ENCODE measurements around the gene ANKRD31.
"Not testable (repeated sequence)": the region's sequence is repeated elsewhere in the genome, so short reads cannot be mapped to it uniquely, and the experiment has no call there.

The ANKRD31 gene

DNA sequence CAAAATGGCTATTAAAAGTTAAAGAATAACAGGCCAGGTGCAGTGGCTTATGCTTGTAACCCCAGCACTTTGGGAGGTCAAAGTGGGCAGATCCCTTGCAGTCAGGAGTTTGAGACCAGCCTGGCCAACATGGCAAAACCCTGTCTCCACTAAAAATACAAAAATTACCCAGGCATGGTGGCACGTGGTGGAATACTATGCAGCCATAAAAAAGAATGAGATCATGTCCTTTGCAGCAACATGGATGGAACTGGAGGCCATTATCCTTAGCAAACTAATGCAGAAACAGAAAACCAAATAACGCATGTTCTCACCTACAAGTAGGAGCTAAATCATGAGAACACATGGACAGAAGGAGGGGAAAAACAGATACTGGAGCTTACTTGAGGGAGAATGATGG, 15.9 kb downstream of the ANKRD31 start:
- not testable (repeated sequence) for ATAC-seq

DNA sequence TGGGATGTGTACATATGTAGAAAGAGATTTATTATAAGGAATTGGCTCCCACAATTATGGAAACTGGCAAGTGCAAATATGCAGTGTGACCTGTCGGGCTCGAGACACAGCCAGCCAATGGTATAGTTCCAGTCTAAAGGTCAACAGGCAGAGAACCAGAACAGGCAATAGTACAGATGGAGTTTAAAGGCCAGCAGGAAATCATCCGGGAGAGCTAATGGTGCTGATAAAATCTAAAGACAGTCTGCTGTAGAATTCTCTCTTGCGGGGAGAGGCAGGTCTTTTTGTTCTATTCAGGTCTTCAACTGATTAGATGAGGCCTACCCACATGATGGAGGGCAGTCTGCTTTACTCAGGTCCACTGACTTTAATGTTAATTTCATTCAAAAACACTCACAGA, 21.8 kb downstream of the ANKRD31 start:
- TF ChIP-seq BACH2 (CRISPR knock-in tag; IDR thresholded peaks at IDR 0.05; ENCODE audit: borderline replicate concordance) (no peak), ZNF8 (CRISPR knock-in tag; IDR thresholded peaks at IDR 0.05) (no peak), ZNF565 (CRISPR knock-in tag; conservative IDR thresholded peaks at IDR 0.05; ENCODE audit: low read depth) (no peak), ZFP30 (CRISPR knock-in tag; IDR thresholded peaks at IDR 0.05) (no peak), RARB (CRISPR knock-in tag; IDR thresholded peaks at IDR 0.05) (no peak), CSDC2 (CRISPR knock-in tag; IDR thresholded peaks at IDR 0.05) (no peak), OSR1 (CRISPR knock-in tag; IDR thresholded peaks at IDR 0.05) (no peak), TCF4 (CRISPR knock-in tag; IDR thresholded peaks at IDR 0.05; ENCODE audit: borderline replicate concordance) (no peak), PPARA (CRISPR knock-in tag; IDR thresholded peaks at IDR 0.05; ENCODE audit: borderline replicate concordance) (no peak), ZC3H10 (CRISPR knock-in tag; IDR thresholded peaks at IDR 0.05) (no peak), SNAI2 (CRISPR knock-in tag; IDR thresholded peaks at IDR 0.05) (no peak), ESRRG (CRISPR knock-in tag; IDR thresholded peaks at IDR 0.05) (no peak), GLIS3 (CRISPR knock-in tag; IDR thresholded peaks at IDR 0.05) (no peak), ARNTL (CRISPR knock-in tag; IDR thresholded peaks at IDR 0.05; ENCODE audit: borderline replicate concordance, low read depth) (no peak)
- TF ChIP-seq, protein P1, sequence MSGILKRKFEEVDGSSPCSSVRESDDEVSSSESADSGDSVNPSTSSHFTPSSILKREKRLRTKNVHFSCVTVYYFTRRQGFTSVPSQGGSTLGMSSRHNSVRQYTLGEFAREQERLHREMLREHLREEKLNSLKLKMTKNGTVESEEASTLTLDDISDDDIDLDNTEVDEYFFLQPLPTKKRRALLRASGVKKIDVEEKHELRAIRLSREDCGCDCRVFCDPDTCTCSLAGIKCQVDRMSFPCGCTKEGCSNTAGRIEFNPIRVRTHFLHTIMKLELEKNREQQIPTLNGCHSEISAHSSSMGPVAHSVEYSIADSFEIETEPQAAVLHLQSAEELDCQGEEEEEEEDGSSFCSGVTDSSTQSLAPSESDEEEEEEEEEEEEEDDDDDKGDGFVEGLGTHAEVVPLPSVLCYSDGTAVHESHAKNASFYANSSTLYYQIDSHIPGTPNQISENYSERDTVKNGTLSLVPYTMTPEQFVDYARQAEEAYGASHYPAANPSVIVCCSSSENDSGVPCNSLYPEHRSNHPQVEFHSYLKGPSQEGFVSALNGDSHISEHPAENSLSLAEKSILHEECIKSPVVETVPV (CRISPR knock-in tag; IDR thresholded peaks at IDR 0.05), result no peak
- TF ChIP-seq, protein P2, sequence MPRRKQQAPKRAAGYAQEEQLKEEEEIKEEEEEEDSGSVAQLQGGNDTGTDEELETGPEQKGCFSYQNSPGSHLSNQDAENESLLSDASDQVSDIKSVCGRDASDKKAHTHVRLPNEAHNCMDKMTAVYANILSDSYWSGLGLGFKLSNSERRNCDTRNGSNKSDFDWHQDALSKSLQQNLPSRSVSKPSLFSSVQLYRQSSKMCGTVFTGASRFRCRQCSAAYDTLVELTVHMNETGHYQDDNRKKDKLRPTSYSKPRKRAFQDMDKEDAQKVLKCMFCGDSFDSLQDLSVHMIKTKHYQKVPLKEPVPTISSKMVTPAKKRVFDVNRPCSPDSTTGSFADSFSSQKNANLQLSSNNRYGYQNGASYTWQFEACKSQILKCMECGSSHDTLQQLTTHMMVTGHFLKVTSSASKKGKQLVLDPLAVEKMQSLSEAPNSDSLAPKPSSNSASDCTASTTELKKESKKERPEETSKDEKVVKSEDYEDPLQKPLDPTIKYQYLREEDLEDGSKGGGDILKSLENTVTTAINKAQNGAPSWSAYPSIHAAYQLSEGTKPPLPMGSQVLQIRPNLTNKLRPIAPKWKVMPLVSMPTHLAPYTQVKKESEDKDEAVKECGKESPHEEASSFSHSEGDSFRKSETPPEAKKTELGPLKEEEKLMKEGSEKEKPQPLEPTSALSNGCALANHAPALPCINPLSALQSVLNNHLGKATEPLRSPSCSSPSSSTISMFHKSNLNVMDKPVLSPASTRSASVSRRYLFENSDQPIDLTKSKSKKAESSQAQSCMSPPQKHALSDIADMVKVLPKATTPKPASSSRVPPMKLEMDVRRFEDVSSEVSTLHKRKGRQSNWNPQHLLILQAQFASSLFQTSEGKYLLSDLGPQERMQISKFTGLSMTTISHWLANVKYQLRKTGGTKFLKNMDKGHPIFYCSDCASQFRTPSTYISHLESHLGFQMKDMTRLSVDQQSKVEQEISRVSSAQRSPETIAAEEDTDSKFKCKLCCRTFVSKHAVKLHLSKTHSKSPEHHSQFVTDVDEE (CRISPR knock-in tag; IDR thresholded peaks at IDR 0.05), result no peak
- TF ChIP-seq, protein P3, sequence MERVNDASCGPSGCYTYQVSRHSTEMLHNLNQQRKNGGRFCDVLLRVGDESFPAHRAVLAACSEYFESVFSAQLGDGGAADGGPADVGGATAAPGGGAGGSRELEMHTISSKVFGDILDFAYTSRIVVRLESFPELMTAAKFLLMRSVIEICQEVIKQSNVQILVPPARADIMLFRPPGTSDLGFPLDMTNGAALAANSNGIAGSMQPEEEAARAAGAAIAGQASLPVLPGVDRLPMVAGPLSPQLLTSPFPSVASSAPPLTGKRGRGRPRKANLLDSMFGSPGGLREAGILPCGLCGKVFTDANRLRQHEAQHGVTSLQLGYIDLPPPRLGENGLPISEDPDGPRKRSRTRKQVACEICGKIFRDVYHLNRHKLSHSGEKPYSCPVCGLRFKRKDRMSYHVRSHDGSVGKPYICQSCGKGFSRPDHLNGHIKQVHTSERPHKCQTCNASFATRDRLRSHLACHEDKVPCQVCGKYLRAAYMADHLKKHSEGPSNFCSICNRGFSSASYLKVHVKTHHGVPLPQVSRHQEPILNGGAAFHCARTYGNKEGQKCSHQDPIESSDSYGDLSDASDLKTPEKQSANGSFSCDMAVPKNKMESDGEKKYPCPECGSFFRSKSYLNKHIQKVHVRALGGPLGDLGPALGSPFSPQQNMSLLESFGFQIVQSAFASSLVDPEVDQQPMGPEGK (CRISPR knock-in tag; IDR thresholded peaks at IDR 0.05; ENCODE audit: borderline replicate concordance), result no peak
- TF ChIP-seq, protein P4, sequence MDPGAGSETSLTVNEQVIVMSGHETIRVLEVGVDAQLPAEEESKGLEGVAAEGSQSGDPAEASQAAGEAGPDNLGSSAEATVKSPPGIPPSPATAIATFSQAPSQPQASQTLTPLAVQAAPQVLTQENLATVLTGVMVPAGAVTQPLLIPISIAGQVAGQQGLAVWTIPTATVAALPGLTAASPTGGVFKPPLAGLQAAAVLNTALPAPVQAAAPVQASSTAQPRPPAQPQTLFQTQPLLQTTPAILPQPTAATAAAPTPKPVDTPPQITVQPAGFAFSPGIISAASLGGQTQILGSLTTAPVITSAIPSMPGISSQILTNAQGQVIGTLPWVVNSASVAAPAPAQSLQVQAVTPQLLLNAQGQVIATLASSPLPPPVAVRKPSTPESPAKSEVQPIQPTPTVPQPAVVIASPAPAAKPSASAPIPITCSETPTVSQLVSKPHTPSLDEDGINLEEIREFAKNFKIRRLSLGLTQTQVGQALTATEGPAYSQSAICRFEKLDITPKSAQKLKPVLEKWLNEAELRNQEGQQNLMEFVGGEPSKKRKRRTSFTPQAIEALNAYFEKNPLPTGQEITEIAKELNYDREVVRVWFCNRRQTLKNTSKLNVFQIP (CRISPR knock-in tag; IDR thresholded peaks at IDR 0.05; ENCODE audit: borderline replicate concordance, low read depth), result no peak

DNA sequence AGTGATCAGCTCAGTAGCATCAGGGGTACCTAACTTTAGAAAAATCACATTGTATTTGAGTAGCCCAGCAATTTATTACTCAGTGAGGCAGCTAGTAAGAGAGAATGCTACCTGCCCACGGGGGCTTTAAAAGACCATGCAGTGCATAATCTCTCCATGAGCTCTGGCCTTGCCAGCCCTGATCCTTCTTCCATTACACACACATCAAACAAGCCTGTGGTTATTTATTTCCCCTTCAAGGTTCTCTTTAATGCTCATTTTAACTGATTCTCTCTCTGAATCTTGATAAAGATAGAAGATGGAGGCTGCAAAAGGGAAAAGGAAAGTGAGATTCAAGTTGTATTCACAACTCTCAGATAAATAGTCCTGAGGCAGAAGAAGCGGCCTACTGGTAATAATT, 22.3 kb downstream of the ANKRD31 start:
- no peak for ATAC-seq
- TF ChIP-seq ZFP3 (CRISPR knock-in tag; IDR thresholded peaks at IDR 0.05) (no peak), ISL1 (CRISPR knock-in tag; IDR thresholded peaks at IDR 0.05) (no peak), PPARA (CRISPR knock-in tag; IDR thresholded peaks at IDR 0.05; ENCODE audit: borderline replicate concordance) (no peak), GLIS3 (CRISPR knock-in tag; IDR thresholded peaks at IDR 0.05) (no peak), CSDC2 (CRISPR knock-in tag; IDR thresholded peaks at IDR 0.05) (no peak), OSR1 (CRISPR knock-in tag; IDR thresholded peaks at IDR 0.05) (no peak), ARNTL (CRISPR knock-in tag; IDR thresholded peaks at IDR 0.05; ENCODE audit: borderline replicate concordance, low read depth) (no peak), BACH2 (CRISPR knock-in tag; IDR thresholded peaks at IDR 0.05; ENCODE audit: borderline replicate concordance) (no peak), RARB (CRISPR knock-in tag; IDR thresholded peaks at IDR 0.05) (no peak), ZNF565 (CRISPR knock-in tag; conservative IDR thresholded peaks at IDR 0.05; ENCODE audit: low read depth) (no peak), TOX (CRISPR knock-in tag; IDR thresholded peaks at IDR 0.05; ENCODE audit: borderline replicate concordance) (no peak)
- TF ChIP-seq, protein P1 (CRISPR knock-in tag; IDR thresholded peaks at IDR 0.05), result no peak
- TF ChIP-seq, protein P2 (CRISPR knock-in tag; IDR thresholded peaks at IDR 0.05), result no peak

More for the DNA sequence above, 21.8 kb downstream of the ANKRD31 start:
- ATAC-seq, result no peak
